ENCODE data around the gene CCDC158. TPM values are rescaled to one million over a fixed set of nuclear protein-coding genes. Genes with fewer than 3 reads are reported as not detected.

CCDC158 gene
- total RNA-seq, 1 donor from 2014 or later, result not detected

DNA sequence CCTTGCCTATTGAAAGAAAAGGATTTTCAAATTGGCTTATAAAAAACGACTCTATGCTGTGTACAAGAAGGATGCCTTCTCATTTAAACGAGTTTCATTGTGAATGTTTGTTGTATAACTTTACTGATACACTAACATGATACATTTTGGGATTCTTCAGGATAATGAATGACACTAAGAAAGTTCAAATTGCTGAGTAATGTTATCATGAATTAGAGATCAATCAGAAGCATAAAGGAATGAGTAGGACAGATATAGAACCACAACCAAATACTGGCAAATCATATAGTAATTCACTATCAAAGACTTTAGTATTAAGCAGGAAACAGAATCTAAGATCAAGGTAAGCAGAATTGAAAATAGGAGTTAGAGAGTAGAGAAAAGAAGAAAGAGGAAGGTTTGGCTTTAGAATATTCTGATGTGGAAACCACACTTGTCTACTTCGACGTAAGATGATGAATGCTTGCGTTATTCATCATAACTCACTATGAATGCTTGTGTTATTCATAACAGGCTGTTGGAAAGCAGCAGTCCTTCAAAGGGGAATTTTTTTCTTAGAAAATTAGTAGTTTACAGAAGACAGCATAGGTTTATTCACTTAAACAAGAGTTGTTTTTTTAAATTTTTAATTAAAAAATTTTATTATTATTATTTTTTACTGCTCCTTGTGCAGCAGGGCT is 13.4 kb downstream of the CCDC158 start:
- Mint-ChIP-seq H3K4me1 (no peaks in the 10 kb centered on the region), H3K27me3 (ENCODE audit: low read depth) (peaks cover 21% of the 10 kb centered on the region), H3K27ac (ENCODE audit: unreplicated experiment) (no peak overlapping the region), H3K9me3 (no peaks in the 10 kb centered on the region), H3K4me3 (no peak overlapping the region), H3K36me3 (ENCODE audit: low read depth) (no peaks in the 10 kb centered on the region)
- TF ChIP-seq, protein P1, sequence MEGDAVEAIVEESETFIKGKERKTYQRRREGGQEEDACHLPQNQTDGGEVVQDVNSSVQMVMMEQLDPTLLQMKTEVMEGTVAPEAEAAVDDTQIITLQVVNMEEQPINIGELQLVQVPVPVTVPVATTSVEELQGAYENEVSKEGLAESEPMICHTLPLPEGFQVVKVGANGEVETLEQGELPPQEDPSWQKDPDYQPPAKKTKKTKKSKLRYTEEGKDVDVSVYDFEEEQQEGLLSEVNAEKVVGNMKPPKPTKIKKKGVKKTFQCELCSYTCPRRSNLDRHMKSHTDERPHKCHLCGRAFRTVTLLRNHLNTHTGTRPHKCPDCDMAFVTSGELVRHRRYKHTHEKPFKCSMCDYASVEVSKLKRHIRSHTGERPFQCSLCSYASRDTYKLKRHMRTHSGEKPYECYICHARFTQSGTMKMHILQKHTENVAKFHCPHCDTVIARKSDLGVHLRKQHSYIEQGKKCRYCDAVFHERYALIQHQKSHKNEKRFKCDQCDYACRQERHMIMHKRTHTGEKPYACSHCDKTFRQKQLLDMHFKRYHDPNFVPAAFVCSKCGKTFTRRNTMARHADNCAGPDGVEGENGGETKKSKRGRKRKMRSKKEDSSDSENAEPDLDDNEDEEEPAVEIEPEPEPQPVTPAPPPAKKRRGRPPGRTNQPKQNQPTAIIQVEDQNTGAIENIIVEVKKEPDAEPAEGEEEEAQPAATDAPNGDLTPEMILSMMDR (conservative IDR thresholded peaks at IDR 0.05), result no peak
- no peak for DNase-seq (ENCODE audit: low read depth, low spot score)

DNA sequence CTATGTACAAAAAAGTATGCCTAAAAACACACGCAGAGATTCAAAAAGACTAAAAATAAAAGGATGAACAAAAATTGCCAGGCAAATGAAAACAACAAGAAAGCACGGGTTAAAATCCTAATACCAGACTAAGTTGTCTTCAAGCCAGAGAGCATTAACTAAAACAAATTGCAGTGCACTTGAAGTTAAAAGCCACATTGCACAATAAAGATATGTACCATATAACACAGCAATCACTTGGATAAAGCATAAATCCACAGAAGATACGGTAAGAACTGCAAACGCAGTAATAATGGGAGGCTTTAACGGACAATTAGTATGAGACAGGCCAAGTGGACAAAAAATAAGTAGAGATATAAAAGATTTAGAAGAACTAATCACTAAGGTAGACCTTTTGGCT is 14.9 kb downstream of the CCDC158 start:
- TF ChIP-seq, protein P1 (conservative IDR thresholded peaks at IDR 0.05), result no peak
- Mint-ChIP-seq H3K4me3 (no peak overlapping the region), H3K36me3 (ENCODE audit: low read depth) (no peaks in the 10 kb centered on the region), H3K4me1 (no peaks in the 10 kb centered on the region), H3K9me3 (peaks cover 2% of the 10 kb centered on the region), H3K27me3 (ENCODE audit: low read depth) (peaks cover 31% of the 10 kb centered on the region), H3K27ac (ENCODE audit: unreplicated experiment) (no peak overlapping the region)
- DNase-seq (ENCODE audit: low read depth, low spot score), result no peak

DNA sequence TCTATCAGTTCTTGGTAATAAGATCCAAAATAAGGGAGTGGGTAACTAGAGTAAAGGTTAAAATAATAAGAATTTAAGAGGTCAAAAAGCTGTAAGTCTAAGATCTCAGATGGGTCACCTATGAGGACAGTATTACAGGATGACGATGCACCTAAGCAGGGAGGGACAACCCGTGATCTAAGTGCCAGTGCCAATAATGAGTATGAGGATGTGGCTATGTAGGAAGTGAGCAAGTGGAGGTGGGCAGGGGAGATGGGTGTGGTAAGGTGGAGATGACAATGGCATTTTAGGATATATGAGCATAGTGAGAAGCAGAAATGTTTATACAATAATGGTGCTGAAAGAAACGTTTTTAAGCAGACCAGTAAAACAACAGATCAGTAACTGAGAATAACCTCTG is 19.3 kb downstream of the CCDC158 start:
- no peak overlapping the region for H3K4me3 Mint-ChIP-seq
- peaks cover 2% of the 10 kb centered on the region for H3K9me3 Mint-ChIP-seq
- no peak for DNase-seq (ENCODE audit: low read depth, low spot score)
- H3K27me3 Mint-ChIP-seq (ENCODE audit: low read depth), result peaks cover 36% of the 10 kb centered on the region
- TF ChIP-seq, protein P1 (conservative IDR thresholded peaks at IDR 0.05), result no peak
- H3K36me3 Mint-ChIP-seq (ENCODE audit: low read depth), result no peaks in the 10 kb centered on the region
- no peak overlapping the region for H3K27ac Mint-ChIP-seq (ENCODE audit: unreplicated experiment)
- no peaks in the 10 kb centered on the region for H3K4me1 Mint-ChIP-seq

- peaks cover 13% of the 10 kb centered on the region for H3K9me3 Mint-ChIP-seq
Measured at GRCh38 chr4:76388160-76388908, 32.6 kb downstream of the CCDC158 start.

GRCh38 chr4:76386566-76387305 is 34.2 kb downstream of the CCDC158 start:
- Mint-ChIP-seq H3K27me3 (ENCODE audit: low read depth) (peaks cover 34% of the 10 kb centered on the region), H3K9me3 (peaks cover 11% of the 10 kb centered on the region), H3K4me3 (no peak overlapping the region), H3K36me3 (ENCODE audit: low read depth) (peaks cover 3% of the 10 kb centered on the region), H3K4me1 (no peaks in the 10 kb centered on the region), H3K27ac (ENCODE audit: unreplicated experiment) (no peak overlapping the region)
- TF ChIP-seq, protein P1 (conservative IDR thresholded peaks at IDR 0.05), result no peak
- no peak for DNase-seq (ENCODE audit: low read depth, low spot score)

More at GRCh38 chr4:76388160-76388908, 32.6 kb downstream of the CCDC158 start:
- Mint-ChIP-seq H3K4me3 (no peak overlapping the region), H3K36me3 (ENCODE audit: low read depth) (peaks cover 2% of the 10 kb centered on the region), H3K27me3 (ENCODE audit: low read depth) (peaks cover 31% of the 10 kb centered on the region), H3K27ac (ENCODE audit: unreplicated experiment) (no peak overlapping the region), H3K4me1 (no peaks in the 10 kb centered on the region)
- TF ChIP-seq, protein P1 (conservative IDR thresholded peaks at IDR 0.05), result no peak
- no peak for DNase-seq (ENCODE audit: low read depth, low spot score)

Data from neural crest cell (in vitro differentiated cells).